K562 (cell line): ENCODE results near the gene ABCB4. TPM values are rescaled to one million over a fixed set of nuclear protein-coding genes. Genes with fewer than 3 reads are reported as not detected.

Experiments
- ATAC-seq: fragments of 200-7000 bp; cut with Tn5 transposase; 3 replicates; pipeline ENCODE4 v1.9.1; 2020; ENCODE audit warnings: moderate library complexity
- BruUV-seq: library from RNA; stranded (reverse); fragments of 400-500 nt; replicated peaks from 2 replicates; lab custom pipeline; 2021; lab: Mats Ljungman, UMichigan
- CTCF ChIA-PET: fragments of 300-600 bp; formaldehyde crosslinking; extraction: SDS; loops from one replicate; lab custom pipeline; 2021; ENCODE audit warnings: low intra/inter-chr PET ratio; lab: Yijun Ruan, JAX
- POLR2A ChIA-PET: fragments of 300-600, 350-650 bp; sonication (Branson Sonifier 250); formaldehyde crosslinking; extraction: SDS; loops from one replicate; lab custom pipeline; 2021; ENCODE audit warnings: antibody characterized with exemption, inconsistent platforms; lab: Yijun Ruan, JAX
- DNase-seq, 4 experiments: peaks; one replicate each; pipeline versions ENCODE4 v3.0.0 to v3.0.0-alpha.2; 2011 to 2018; ENCODE audit warnings: low spot score in 3 of 4, mixed read lengths in 3 of 4; ENCODE audit errors: extremely low read depth in 1 of 4
- FAIRE-seq: peaks from 2 replicates; lab custom pipeline; 2011; peaks lifted over from hg19 to GRCh38; lab: Jason Lieb, UNC
- H2AFZ ChIP-seq: 2 replicates; pipeline ENCODE4 v1.6.0; 2011; ENCODE audit warnings: low read depth, low read length, control low read depth, inconsistent platforms
- H3K27ac ChIP-seq: fragments of 200-600 bp; 3 replicates; pipeline ENCODE4 v1.8.0; 2011; ENCODE audit warnings: low read depth, mild to moderate bottlenecking, control low read depth, inconsistent platforms, low read length, moderate library complexity, mixed read lengths; ENCODE audit errors: extremely low read depth
- H3K27me3 ChIP-seq, 2 experiments: fragments of 300-600 bp in 1 of 2; 2 replicates in 1 of 2; 3 replicates in 1 of 2; pipeline versions ENCODE4 v1.6.0 to v1.8.0; 2011; ENCODE audit warnings: inconsistent platforms in 2 of 2, low read length in 2 of 2, mild to moderate bottlenecking in 1 of 2, mixed read lengths in 1 of 2, moderate library complexity in 1 of 2; ENCODE audit not compliant: control insufficient read depth in 2 of 2, insufficient read depth in 2 of 2
- H3K36me3 ChIP-seq: fragments of 300-600 bp; 3 replicates; pipeline ENCODE4 v1.8.0; 2011; ENCODE audit warnings: mild to moderate bottlenecking, low read length, inconsistent platforms; ENCODE audit not compliant: control insufficient read depth, insufficient read depth
- H3K4me1 ChIP-seq, 2 experiments: fragments of 200-600 bp in 1 of 2; replicated peaks in 1 of 2; 2 replicates in 1 of 2; 3 replicates in 1 of 2; pipeline versions ENCODE4 v1.5.1 to v1.8.0; 2011; ENCODE audit warnings: inconsistent platforms in 2 of 2, low read length in 2 of 2, mild to moderate bottlenecking in 1 of 2, mixed read lengths in 1 of 2, moderate library complexity in 1 of 2; ENCODE audit not compliant: control insufficient read depth in 2 of 2, insufficient read depth in 2 of 2
- H3K4me2 ChIP-seq: 2 replicates; pipeline ENCODE4 v1.6.1; 2011; ENCODE audit warnings: low read length, control low read depth, inconsistent platforms, mixed read lengths; ENCODE audit not compliant: insufficient read depth
- H3K4me3 ChIP-seq: fragments of 200-600 bp; sonication (generic), shearing (Covaris generic); 2 replicates; pipeline ENCODE4 v1.5.1; 2016; ENCODE audit warnings: control low read depth, inconsistent platforms
- H3K79me2 ChIP-seq: fragments of 200-600 bp; 3 replicates; pipeline ENCODE4 v1.8.0; 2011; ENCODE audit warnings: low read length, inconsistent platforms; ENCODE audit not compliant: control insufficient read depth, insufficient read depth
- H3K9ac ChIP-seq, 2 experiments: 2 replicates each; pipeline versions ENCODE4 v1.6.0 to v1.6.1; 2011; ENCODE audit warnings: low read depth in 2 of 2, low read length in 2 of 2, control low read depth in 1 of 2, inconsistent platforms in 1 of 2, mild to moderate bottlenecking in 1 of 2, mixed read lengths in 1 of 2; ENCODE audit not compliant: insufficient read depth in 1 of 2
- H3K9me1 ChIP-seq: one replicate; pipeline ENCODE4 v1.6.0; 2011; ENCODE audit warnings: inconsistent platforms, mild to moderate bottlenecking, low read length, moderate library complexity; ENCODE audit not compliant: control insufficient read depth, insufficient read depth
- H3K9me3 ChIP-seq: replicated peaks from 2 replicates; pipeline ENCODE4 v1.5.1; 2011; ENCODE audit warnings: low read depth, low read length, inconsistent platforms; ENCODE audit not compliant: control insufficient read depth, insufficient read depth
- H4K20me1 ChIP-seq: replicated peaks from 2 replicates; pipeline ENCODE4 v1.6.1; 2011; ENCODE audit warnings: low read length, inconsistent platforms, mixed read lengths; ENCODE audit not compliant: control insufficient read depth, insufficient read depth
- ARID2 ChIP-seq: fragments of 450-650 bp; IDR thresholded peaks from 2 replicates; pipeline ENCODE4 v1.6.1; 2017; ENCODE audit warnings: antibody characterized with exemption, mild to moderate bottlenecking
- HDAC6 ChIP-seq: IDR thresholded peaks from 2 replicates; pipeline ENCODE4 v1.6.1; 2012; ENCODE audit warnings: low read depth, mild to moderate bottlenecking, control low read depth, inconsistent platforms, low read length, moderate library complexity
- HLTF ChIP-seq: fragments of 450-650 bp; IDR thresholded peaks from 2 replicates; pipeline ENCODE4 v1.6.1; 2016
- MEF2A ChIP-seq: IDR thresholded peaks from 2 replicates; pipeline ENCODE4 v1.6.1; 2011; ENCODE audit warnings: low read depth, mild to moderate bottlenecking, low read length, moderate library complexity; ENCODE audit not compliant: control insufficient read depth
- MEIS2 ChIP-seq: fragments of 450-650 bp; IDR thresholded peaks from 2 replicates; pipeline ENCODE4 v1.6.1; 2014; ENCODE audit warnings: mild to moderate bottlenecking; ENCODE audit not compliant: partially characterized antibody
- POLR2B ChIP-seq: fragments of 450-650 bp; IDR thresholded peaks from 2 replicates; pipeline ENCODE4 v1.6.1; 2018; ENCODE audit warnings: low read depth; ENCODE audit not compliant: partially characterized antibody
- RAD21 ChIP-seq, 2 experiments: fragments of 250-450 bp in 1 of 2; fragments of 450-650 bp in 1 of 2; sonication (Bioruptor Pico) in 1 of 2; formaldehyde crosslinking in 1 of 2; IDR thresholded peaks in 1 of 2; conservative IDR thresholded peaks in 1 of 2; 2 replicates each; pipeline versions ENCODE4 v1.4.0 to v1.8.0; 2020 to 2022; ENCODE audit warnings: mild to moderate bottlenecking in 2 of 2, moderate library complexity in 1 of 2
- SMAD4 ChIP-seq: fragments of 250-450 bp; sonication (Bioruptor Pico); conservative IDR thresholded peaks from 2 replicates; pipeline ENCODE4 v1.8.0; 2021; ENCODE audit warnings: inconsistent platforms, mild to moderate bottlenecking, moderate library complexity
- ZBTB33 ChIP-seq: sonication (generic); formaldehyde crosslinking; IDR thresholded peaks from 2 replicates; pipeline ENCODE4 v1.8.1; 2023; ENCODE audit warnings: mild to moderate bottlenecking, missing genetic modification reagents
- ZKSCAN8 ChIP-seq: fragments of 200-800 bp; sonication (Bioruptor generic); IDR thresholded peaks from 2 replicates; pipeline ENCODE4 v1.6.1; 2016; ENCODE audit warnings: missing genetic modification characterization, missing compliant biosample characterization
- ZNF146 ChIP-seq: IDR thresholded peaks from one replicate; pipeline ENCODE4 v1.6.1; 2018; ENCODE audit warnings: missing compliant biosample characterization; ENCODE audit not compliant: unreplicated experiment
- ZNF165 ChIP-seq: fragments of 250-450 bp; sonication (Bioruptor Pico); IDR thresholded peaks from 2 replicates; pipeline ENCODE4 v1.4.0; 2020; ENCODE audit warnings: borderline replicate concordance
- ZNF324 ChIP-seq: fragments of 250-450 bp; sonication (Bioruptor Pico); IDR thresholded peaks from 2 replicates; pipeline ENCODE4 v1.4.0; 2020; ENCODE audit warnings: mild to moderate bottlenecking
- ZNF655 ChIP-seq: fragments of 250-450 bp; sonication (Bioruptor Pico); IDR thresholded peaks from 2 replicates; pipeline ENCODE4 v1.5.0; 2021
- ZSCAN32 ChIP-seq: fragments of 450-650 bp; formaldehyde crosslinking; IDR thresholded peaks from 2 replicates; pipeline ENCODE4 v1.4.0; 2020; ENCODE audit warnings: mild to moderate bottlenecking, moderate library complexity
- whole genome bisulfite sequencing: fragments of 100-300 bp; shearing (Covaris generic); methylation state at CpG from one replicate; pipeline ENCODE4 v1.1.6; 2016; ENCODE audit warnings: low coverage, mixed read lengths; ENCODE audit not compliant: insufficient coverage; ENCODE audit errors: missing lambda C conversion rate; 5-methylcytosine and 5-hydroxymethylcytosine counted together
- in situ Hi-C: fragments of 300-500 bp; cut with MboI; formaldehyde crosslinking; loops from 4 replicates; pipeline ENCODE4 v1.15.0; 2018; ENCODE audit warnings: inconsistent platforms, mixed read lengths
- intact Hi-C: fragments of 100-400 bp; cut with micrococcal nuclease; formaldehyde crosslinking; loops from 2 replicates; pipeline ENCODE4 v1.14.2; 2022
- polyA plus RNA-seq, 8 experiments: library from polyadenylated mRNA; depleted of rRNA in 4 of 8; stranded (reverse) in 5 of 8; unstranded in 3 of 8; fragments of >200 nt; fragmentation: Nextera tagmentation in 2 of 8; fragmentation: Illumina TruSeq in 1 of 8; extraction: Ambion mirVana in 2 of 8; extraction: Trizol in 1 of 8; gene quantifications; 2 replicates each; pipeline versions ENCODE4 v1.2.1 to v1.2.3, GENCODE V29; 2011 to 2014; ENCODE audit warnings: inconsistent platforms in 1 of 8, missing spikeins in 1 of 8
- total RNA-seq, 7 experiments: library from RNA; depleted of rRNA in 6 of 7; stranded (reverse); fragments of >200 nt in 6 of 7; fragmentation: Illumina TruSeq in 2 of 7; extraction: Trizol in 2 of 7; gene quantifications; 2 replicates each; pipeline versions ENCODE4 v1.2.1 to v1.2.3, GENCODE V29; 2011 to 2021; ENCODE audit warnings: low replicate concordance in 1 of 7

ABCB4 gene
- total and polyA plus RNA-seq, 9 of the 15 experiments (the other 6 are each of a cell fraction or from before 2014, with no cell fraction given): 0.06 to 0.73 (median 0.40) TPM

GRCh38 chr7:87518735-87519134 is 43.3 kb upstream of the ABCB4 start:
- Histone ChIP-seq H2AFZ (no peak overlapping the region), H3K27me3 (no peaks in the 10 kb centered on the region), H4K20me1 (no peaks in the 10 kb centered on the region), H3K79me2 (no peaks in the 10 kb centered on the region), H3K9me1 (no peaks in the 10 kb centered on the region), H3K4me2 (no peak overlapping the region), H3K27ac (no peak overlapping the region), H3K4me3 (no peak overlapping the region), H3K9me3 (no peaks in the 10 kb centered on the region), H3K9ac (no peak overlapping the region), H3K36me3 (no peaks in the 10 kb centered on the region), H3K4me1 (no peaks in the 10 kb centered on the region)
- intact Hi-C loops (no loop called here), in situ Hi-C loops (no loop called here)
- CTCF ChIA-PET: no interaction called here
- DNase-seq (no peak), ATAC-seq (no peak), FAIRE-seq (no peak)
- TF ChIP-seq POLR2B: no peak
- no TSS peak for BruUV-seq
- 0% methylated on average over 2 of the region's 2 CpGs for WGBS
- POLR2A ChIA-PET: no interaction called here

GRCh38 chr7:87517891-87518290 is 42.4 kb upstream of the ABCB4 start:
- no TSS peak for BruUV-seq
- H3K79me2 ChIP-seq: no peaks in the 10 kb centered on the region
- TF ChIP-seq HLTF (no peak), ZBTB33 (no peak), RAD21 (CRISPR knock-in tag; conservative IDR thresholded peaks at IDR 0.05 in 1 of 2, IDR thresholded peaks at IDR 0.05 in 1 of 2) (no peak), ARID2 (no peak), MEF2A (no peak), MEIS2 (no peak), ZSCAN32 (CRISPR knock-in tag) (no peak), ZNF655 (no peak), ZNF324 (CRISPR knock-in tag) (no peak), ZNF165 (no peak), HDAC6 (no peak), SMAD4 (CRISPR knock-in tag) (no peak), ZNF146 (CRISPR knock-in tag) (no peak), ZKSCAN8 (CRISPR knock-in tag) (no peak)
- TF ChIP-seq, all 486 proteins: peak for 0
- no peaks in the 10 kb centered on the region for H3K27me3 ChIP-seq
- intact Hi-C loops: no loop called here
- in situ Hi-C loops: no loop called here
- POLR2A ChIA-PET: no interaction called here
- H4K20me1 ChIP-seq: no peaks in the 10 kb centered on the region
- no peaks in the 10 kb centered on the region for H3K9me3 ChIP-seq
- CTCF ChIA-PET: no interaction called here
- H2AFZ ChIP-seq: no peak overlapping the region
- ATAC-seq: no peak
- H3K4me3 ChIP-seq: no peak overlapping the region
- H3K27ac ChIP-seq: no peak overlapping the region
- no peak for DNase-seq
- FAIRE-seq: no peak
- 0% methylated on average over 3 of the region's 3 CpGs for WGBS
- H3K4me1 ChIP-seq: no peaks in the 10 kb centered on the region
- no peak overlapping the region for H3K9ac ChIP-seq
- no peak overlapping the region for H3K4me2 ChIP-seq
- no peaks in the 10 kb centered on the region for H3K9me1 ChIP-seq
- H3K36me3 ChIP-seq: no peaks in the 10 kb centered on the region
